IMR-90 (cell line): ENCODE results near the gene B3GAT1. TPM values are rescaled to one million over a fixed set of nuclear protein-coding genes. Genes with fewer than 3 reads are reported as not detected.

Source experiments
- ATAC-seq: fragments of 200-7000 bp; cut with Tn5 transposase; 2 replicates; pipeline ENCODE4 v1.9.1; 2020; ENCODE audit warnings: low read depth, mild to moderate bottlenecking, moderate library complexity
- BruUV-seq: library from RNA; stranded (reverse); fragments of 400-500 nt; replicated peaks from 2 replicates; lab custom pipeline; 2021; lab: Mats Ljungman, UMichigan
- CTCF ChIA-PET: fragments of 300-600 bp; formaldehyde crosslinking; extraction: SDS; loops from one replicate; lab custom pipeline; 2021; ENCODE audit warnings: antibody characterized with exemption; lab: Yijun Ruan, JAX
- POLR2A ChIA-PET: fragments of 300-600 bp; sonication (Branson Sonifier 250); formaldehyde crosslinking; loops from one replicate; lab custom pipeline; 2022; ENCODE audit warnings: antibody characterized with exemption; ENCODE audit not compliant: unreplicated experiment; lab: Charles Lee
- DNase-seq: peaks from one replicate; pipeline ENCODE4 v3.0.0; 2013
- H2AFZ ChIP-seq: replicated peaks from 2 replicates; pipeline ENCODE3; 2013; ENCODE audit warnings: low read length, mild to moderate bottlenecking; ENCODE audit not compliant: poor library complexity
- H2AK5ac ChIP-seq: 2 replicates; pipeline ENCODE4 v1.6.1; 2013; ENCODE audit warnings: low read depth, low read length, inconsistent platforms
- H2AK9ac ChIP-seq: replicated peaks from 2 replicates; pipeline ENCODE3; 2013; ENCODE audit warnings: mild to moderate bottlenecking, low read depth, low read length, moderate library complexity; ENCODE audit not compliant: poor library complexity
- H2BK120ac ChIP-seq: 2 replicates; pipeline ENCODE4 v1.6.1; 2013; ENCODE audit warnings: low read depth, low read length, inconsistent platforms
- H2BK15ac ChIP-seq: 3 replicates; pipeline ENCODE4 v1.6.1; 2013; ENCODE audit warnings: low read depth, low read length, inconsistent platforms
- H2BK20ac ChIP-seq: 2 replicates; pipeline ENCODE4 v1.6.1; 2013; ENCODE audit warnings: low read depth, mild to moderate bottlenecking, inconsistent platforms, low read length, moderate library complexity
- H2BK5ac ChIP-seq: 2 replicates; pipeline ENCODE4 v1.6.1; 2013; ENCODE audit warnings: mild to moderate bottlenecking, low read depth, low read length, inconsistent platforms; ENCODE audit not compliant: poor library complexity, severe bottlenecking
- H3K14ac ChIP-seq: replicated peaks from 2 replicates; pipeline ENCODE4 v1.6.1; 2013; ENCODE audit warnings: low read depth, low read length, inconsistent platforms
- H3K18ac ChIP-seq: 2 replicates; pipeline ENCODE4 v1.6.1; 2013; ENCODE audit warnings: low read depth, low read length, control low read depth
- H3K23ac ChIP-seq: 2 replicates; pipeline ENCODE4 v1.6.1; 2013; ENCODE audit warnings: low read depth, low read length, inconsistent platforms
- H3K27ac ChIP-seq: 2 replicates; pipeline ENCODE4 v1.5.1; 2013; ENCODE audit warnings: mild to moderate bottlenecking, control low read depth, low read length; ENCODE audit not compliant: insufficient read depth
- H3K27me3 ChIP-seq: 2 replicates; pipeline ENCODE4 v1.6.1; 2013; ENCODE audit warnings: low read length; ENCODE audit not compliant: control insufficient read depth, insufficient read depth
- H3K36me3 ChIP-seq: 2 replicates; pipeline ENCODE4 v1.6.1; 2013; ENCODE audit warnings: low read length, mixed read lengths; ENCODE audit not compliant: control insufficient read depth, insufficient read depth
- H3K4ac ChIP-seq: 2 replicates; pipeline ENCODE4 v1.6.1; 2013; ENCODE audit warnings: low read depth, low read length, inconsistent platforms
- H3K4me1 ChIP-seq: 2 replicates; pipeline ENCODE4 v1.6.1; 2013; ENCODE audit warnings: low read length, mixed read lengths; ENCODE audit not compliant: control insufficient read depth, insufficient read depth
- H3K4me2 ChIP-seq: 2 replicates; pipeline ENCODE4 v1.6.1; 2013; ENCODE audit warnings: low read depth, mild to moderate bottlenecking, control low read depth, low read length, moderate library complexity
- H3K4me3 ChIP-seq: 2 replicates; pipeline ENCODE4 v1.5.1; 2013; ENCODE audit warnings: low read depth, mild to moderate bottlenecking, control low read depth, low read length, moderate library complexity; ENCODE audit not compliant: insufficient read depth
- H3K56ac ChIP-seq: 2 replicates; pipeline ENCODE4 v1.6.1; 2013; ENCODE audit warnings: low read length, inconsistent platforms; ENCODE audit not compliant: insufficient read depth; ENCODE audit errors: extremely low read depth
- H3K79me1 ChIP-seq, 2 experiments: 2 replicates each; pipeline ENCODE4 v1.6.1; 2013; ENCODE audit warnings: low read length in 2 of 2, inconsistent platforms in 1 of 2, low read depth in 1 of 2
- H3K9ac ChIP-seq: 2 replicates; pipeline ENCODE4 v1.6.1; 2013; ENCODE audit warnings: low read depth, low read length, control low read depth
- H3K9me1 ChIP-seq: 2 replicates; pipeline ENCODE4 v1.6.1; 2013; ENCODE audit warnings: low read length, inconsistent platforms; ENCODE audit not compliant: insufficient read depth
- H3K9me3 ChIP-seq: 2 replicates; pipeline ENCODE4 v1.6.1; 2013; ENCODE audit warnings: low read length; ENCODE audit not compliant: control insufficient read depth, insufficient read depth
- H4K20me1 ChIP-seq: 2 replicates; pipeline ENCODE4 v1.6.1; 2013; ENCODE audit warnings: low read length, inconsistent platforms; ENCODE audit not compliant: insufficient read depth
- H4K5ac ChIP-seq: 2 replicates; pipeline ENCODE4 v1.6.1; 2013; ENCODE audit warnings: mild to moderate bottlenecking, low read depth, low read length, control low read depth
- H4K8ac ChIP-seq, 2 experiments: 2 replicates each; pipeline ENCODE4 v1.6.1; 2013; ENCODE audit warnings: low read depth in 2 of 2, low read length in 2 of 2, control low read depth in 1 of 2, inconsistent platforms in 1 of 2
- H4K91ac ChIP-seq: 2 replicates; pipeline ENCODE4 v1.6.1; 2013; ENCODE audit warnings: low read depth, low read length, inconsistent platforms; ENCODE audit not compliant: insufficient read depth
- RCOR1 ChIP-seq: IDR thresholded peaks from 2 replicates; pipeline ENCODE4 v1.6.1; 2012; ENCODE audit warnings: mild to moderate bottlenecking, low read length, improper control_type of control experiment; ENCODE audit not compliant: insufficient replicate concordance
- WGBS, 2 experiments: methylation state at CpG; one replicate each; pipeline versions ENCODE4 v1.1.5 to v1.1.7; 2013; ENCODE audit warnings: missing lambda C conversion rate in 2 of 2; ENCODE audit not compliant: insufficient read length in 1 of 2; ENCODE audit errors: extremely low coverage in 2 of 2; 5-methylcytosine and 5-hydroxymethylcytosine counted together
- dilution Hi-C: fragments of 300-500 bp; cut with HindIII; formaldehyde crosslinking; loops from one replicate; pipeline ENCODE4 v1.14.3; 2018; ENCODE audit warnings: low sequenced_read_pairs; ENCODE audit not compliant: unreplicated experiment
- in situ Hi-C: fragments of 300-500 bp; cut with MboI; formaldehyde crosslinking; loops from 3 replicates; pipeline ENCODE4 v1.14.3; 2019; ENCODE audit warnings: low sequenced_read_pairs, inconsistent platforms, mixed read lengths
- intact Hi-C: fragments of 100-400 bp; cut with micrococcal nuclease; formaldehyde crosslinking; loops from 2 replicates; pipeline ENCODE4 v1.10.0; 2022
- polyA plus RNA-seq, 3 experiments: library from polyadenylated mRNA; depleted of rRNA; stranded (reverse); fragments of >200 nt; gene quantifications; 2 replicates each; pipeline ENCODE4 v1.2.3, GENCODE V29; 2012; ENCODE audit warnings: low replicate concordance in 1 of 3
- total RNA-seq: library from RNA; depleted of rRNA; stranded (reverse); fragments of >200 nt; gene quantifications from 2 replicates; pipeline ENCODE4 v1.2.3, GENCODE V29; 2012

Gene B3GAT1
- total and polyA plus RNA-seq, 2 of the 4 experiments (the other 2 are of a cell fraction) = not detected

DNA sequence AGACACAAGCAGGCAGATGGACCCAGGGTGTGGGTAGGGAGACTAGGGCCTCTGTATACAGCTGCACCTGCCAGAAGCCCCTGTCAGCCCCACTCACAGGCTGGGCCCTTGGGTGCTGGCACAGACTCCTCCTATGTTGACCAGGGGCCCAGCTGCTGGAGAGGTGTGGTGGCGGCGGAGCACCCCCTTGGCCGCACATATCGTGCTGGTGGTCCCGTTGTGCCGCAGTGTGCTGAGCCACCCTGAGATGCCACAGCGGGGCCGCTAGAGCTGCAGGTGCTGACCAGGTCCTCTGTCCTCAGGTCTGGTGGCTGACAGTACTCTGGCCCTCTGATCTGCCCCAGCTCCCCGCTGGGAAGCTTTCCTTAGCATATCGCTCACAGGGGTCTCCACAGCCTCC, 30.2 kb upstream of the B3GAT1 start:
- 71% methylated on average over 2 of the region's 10 CpGs; no CpG with 5 or more reads in 1 of the 2 experiments for WGBS, 2 experiments

More for the DNA sequence above, 30.2 kb upstream of the B3GAT1 start:
- dilution Hi-C loops = no loop called here
- Histone ChIP-seq H2AFZ (no peak overlapping the region), H3K9me1 (no peaks in the 10 kb centered on the region), H3K27me3 (no peaks in the 10 kb centered on the region), H2BK20ac (no peak overlapping the region), H3K18ac (no peak overlapping the region), H4K5ac (no peak overlapping the region), H3K4ac (no peak overlapping the region), H3K23ac (no peak overlapping the region), H3K4me1 (no peaks in the 10 kb centered on the region), H4K8ac (no peak overlapping the region), H3K79me1 (no peaks in the 10 kb centered on the region), H3K9me3 (peaks cover 52% of the 10 kb centered on the region), H3K36me3 (no peaks in the 10 kb centered on the region), H3K14ac (no peak overlapping the region), H2BK120ac (no peak overlapping the region), H3K4me3 (no peak overlapping the region), H3K27ac (no peak overlapping the region), H4K91ac (no peak overlapping the region), H2AK9ac (no peak overlapping the region), H2AK5ac (no peak overlapping the region), H2BK15ac (no peak overlapping the region), H2BK5ac (no peak overlapping the region), H3K56ac (no peak overlapping the region), H3K9ac (no peak overlapping the region), H3K4me2 (no peak overlapping the region), H4K20me1 (no peaks in the 10 kb centered on the region)
- DNase-seq (no peak), ATAC-seq (no peak)
- POLR2A ChIA-PET = no interaction called here
- in situ Hi-C loops = no loop called here
- intact Hi-C loops = no loop called here
- no peak for TF ChIP-seq RCOR1
- no TSS peak for BruUV-seq
- CTCF ChIA-PET = no interaction called here
